ENCODE data around the gene CARD11. TPM values are rescaled to one million over a fixed set of nuclear protein-coding genes. Genes with fewer than 3 reads are reported as not detected.

The CARD11 gene
- total RNA-seq, 1 donor from 2014 or later: 1.4 TPM

DNA sequence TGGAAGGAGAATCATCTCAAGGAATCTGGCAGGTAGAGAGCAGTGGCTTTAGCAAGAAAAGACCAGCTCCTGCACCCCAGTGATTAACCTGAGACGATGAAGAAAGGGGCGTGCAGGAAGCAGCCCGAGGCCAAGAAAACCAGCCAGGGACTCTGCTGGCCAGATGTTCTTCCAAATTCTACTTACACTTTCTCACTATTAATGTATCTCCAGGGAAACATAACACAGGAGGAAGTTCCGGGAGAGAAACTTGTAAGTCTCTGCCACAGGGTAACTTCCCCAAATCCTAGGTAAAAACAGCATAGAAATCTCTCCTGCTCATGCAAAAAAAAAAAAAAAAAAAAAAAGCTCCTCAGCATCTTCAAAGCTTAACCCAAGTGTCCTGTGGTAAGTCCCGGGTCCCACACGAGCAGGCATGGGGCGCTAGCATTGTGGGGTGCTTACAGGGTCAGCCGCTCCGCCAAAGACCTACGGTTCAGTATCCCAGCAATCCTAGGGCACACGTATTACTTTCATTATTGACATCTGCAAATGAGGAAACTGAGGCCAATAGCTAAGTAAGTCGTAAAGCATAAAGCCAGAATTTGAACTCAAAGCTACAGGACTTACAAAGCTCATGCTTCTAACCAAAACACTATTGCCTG, 102.3 kb downstream of the CARD11 start:
- H3K4me3 Mint-ChIP-seq (ENCODE audit: unreplicated experiment): no peak overlapping the region
- no peak overlapping the region for H3K27ac Mint-ChIP-seq (ENCODE audit: unreplicated experiment)
- H3K4me1 Mint-ChIP-seq (ENCODE audit: low read depth, unreplicated experiment): peaks cover 7% of the 10 kb centered on the region
- peaks cover 7% of the 10 kb centered on the region for H3K9me3 Mint-ChIP-seq (ENCODE audit: unreplicated experiment)
- H3K36me3 Mint-ChIP-seq (ENCODE audit: unreplicated experiment): peaks cover 5% of the 10 kb centered on the region
- DNase-seq: no peak
- H3K27me3 Mint-ChIP-seq (ENCODE audit: unreplicated experiment): peaks cover 10% of the 10 kb centered on the region
- TF ChIP-seq CTCF (IDR thresholded peaks at IDR 0.05; ENCODE audit: partially characterized antibody, unreplicated experiment): no peak

GRCh38 chr7:2940466-2940865, 103.2 kb downstream of the CARD11 start:
- no peak for DNase-seq
- no peak overlapping the region for H3K27ac Mint-ChIP-seq (ENCODE audit: unreplicated experiment)
- H3K9me3 Mint-ChIP-seq (ENCODE audit: unreplicated experiment): peaks cover 7% of the 10 kb centered on the region
- peaks cover 7% of the 10 kb centered on the region for H3K4me1 Mint-ChIP-seq (ENCODE audit: low read depth, unreplicated experiment)
- no peak for TF ChIP-seq CTCF (IDR thresholded peaks at IDR 0.05; ENCODE audit: partially characterized antibody, unreplicated experiment)
- peaks cover 5% of the 10 kb centered on the region for H3K36me3 Mint-ChIP-seq (ENCODE audit: unreplicated experiment)
- no peak overlapping the region for H3K4me3 Mint-ChIP-seq (ENCODE audit: unreplicated experiment)
- H3K27me3 Mint-ChIP-seq (ENCODE audit: unreplicated experiment): peaks cover 10% of the 10 kb centered on the region

GRCh38 chr7:2939193-2939885, 104.3 kb downstream of the CARD11 start:
- Mint-ChIP-seq H3K27me3 (ENCODE audit: unreplicated experiment) (peaks cover 10% of the 10 kb centered on the region), H3K27ac (ENCODE audit: unreplicated experiment) (no peak overlapping the region), H3K36me3 (ENCODE audit: unreplicated experiment) (peaks cover 5% of the 10 kb centered on the region), H3K9me3 (ENCODE audit: unreplicated experiment) (peaks cover 5% of the 10 kb centered on the region), H3K4me1 (ENCODE audit: low read depth, unreplicated experiment) (peaks cover 7% of the 10 kb centered on the region), H3K4me3 (ENCODE audit: unreplicated experiment) (no peak overlapping the region)
- no peak for DNase-seq
- no peak for TF ChIP-seq CTCF (IDR thresholded peaks at IDR 0.05; ENCODE audit: partially characterized antibody, unreplicated experiment)

- Mint-ChIP-seq H3K27me3 (ENCODE audit: unreplicated experiment) (peaks cover 10% of the 10 kb centered on the region), H3K36me3 (ENCODE audit: unreplicated experiment) (peaks cover 5% of the 10 kb centered on the region), H3K9me3 (ENCODE audit: unreplicated experiment) (peaks cover 5% of the 10 kb centered on the region), H3K4me1 (ENCODE audit: low read depth, unreplicated experiment) (peaks cover 7% of the 10 kb centered on the region), H3K27ac (ENCODE audit: unreplicated experiment) (no peak overlapping the region), H3K4me3 (ENCODE audit: unreplicated experiment) (no peak overlapping the region)
- DNase-seq: no peak
- no peak for TF ChIP-seq CTCF (IDR thresholded peaks at IDR 0.05; ENCODE audit: partially characterized antibody, unreplicated experiment)
These were observed 105.0 kb downstream of the CARD11 start for GRCh38 chr7:2938514-2939192.
